HG03108 (cell line): ENCODE measurements around the gene CLDN6.

Experiments
- ATAC-seq: cut with Tn5 transposase; IDR thresholded peaks from one replicate; pipeline ENCODE4 v1.9.1; 2021; ENCODE audit warnings: moderate library complexity; ENCODE audit not compliant: unreplicated experiment

The CLDN6 gene

DNA sequence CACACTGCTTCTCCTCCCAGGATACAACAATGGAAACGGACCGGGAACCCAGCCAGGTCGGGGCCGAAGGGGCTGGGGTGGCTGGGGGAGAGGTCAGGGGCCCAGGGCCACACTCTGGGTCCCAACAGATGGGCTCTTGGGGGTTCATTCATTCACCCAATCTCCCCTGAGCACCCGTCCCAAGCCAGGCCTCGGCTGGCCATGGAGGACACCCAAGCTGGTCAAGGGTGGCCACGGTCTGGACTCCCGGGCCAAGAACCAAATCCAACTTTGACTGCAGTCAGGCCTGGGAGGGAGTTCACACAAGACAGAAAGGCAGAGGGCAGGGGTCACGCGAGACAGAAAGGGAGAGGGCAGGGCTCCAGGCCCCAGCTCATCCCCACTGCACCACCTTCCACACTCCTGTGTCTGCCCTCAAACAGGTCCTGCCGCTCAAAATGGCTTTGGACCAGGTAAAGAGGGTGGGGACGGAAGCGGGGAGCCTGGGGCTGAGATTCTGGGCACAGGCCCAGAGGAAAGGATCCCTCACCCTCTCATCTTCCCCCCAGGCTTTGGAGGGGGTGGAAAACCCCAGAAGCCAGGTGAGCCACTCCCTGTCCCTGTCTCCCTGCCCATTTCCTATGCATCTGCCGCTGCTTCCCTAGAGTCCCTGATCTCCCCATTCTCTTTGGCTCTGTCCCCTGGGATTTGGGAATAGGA lies 25.5 kb downstream of the CLDN6 start:
- no peak for ATAC-seq

DNA sequence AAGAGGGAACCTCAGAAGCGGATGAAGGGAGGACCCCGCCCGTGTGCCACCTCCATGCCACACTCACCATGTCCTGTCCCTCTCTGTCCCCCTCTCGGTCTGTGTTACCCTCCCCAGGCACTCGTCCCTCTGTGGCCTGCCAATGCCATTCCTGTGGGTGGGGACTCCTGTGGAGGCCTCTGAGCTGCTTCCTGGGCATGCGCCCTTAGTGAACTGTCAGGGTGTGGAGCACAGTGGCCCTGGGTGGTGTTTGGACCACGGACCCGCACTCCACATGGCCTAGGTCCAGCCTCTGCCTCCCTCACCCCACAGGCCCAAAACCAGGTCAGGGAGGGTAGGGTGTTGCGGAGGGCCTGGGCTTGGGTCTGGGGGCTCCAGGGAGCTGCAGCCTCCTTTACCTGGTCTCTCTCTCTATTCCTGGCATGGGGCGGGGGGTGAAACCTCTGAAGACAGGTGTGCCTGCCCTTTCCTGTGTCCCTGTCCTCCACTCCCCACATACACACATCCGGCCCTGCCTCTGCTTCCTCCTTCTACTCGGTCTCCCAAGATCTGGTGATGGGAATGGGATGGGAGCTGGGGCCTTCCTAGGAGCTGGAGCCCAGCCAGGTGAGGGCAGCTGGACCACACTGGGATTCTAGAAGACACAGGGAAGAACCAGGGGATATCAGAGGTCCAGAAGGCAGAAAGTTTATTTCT lies 26.3 kb downstream of the CLDN6 start:
- no peak for ATAC-seq

DNA sequence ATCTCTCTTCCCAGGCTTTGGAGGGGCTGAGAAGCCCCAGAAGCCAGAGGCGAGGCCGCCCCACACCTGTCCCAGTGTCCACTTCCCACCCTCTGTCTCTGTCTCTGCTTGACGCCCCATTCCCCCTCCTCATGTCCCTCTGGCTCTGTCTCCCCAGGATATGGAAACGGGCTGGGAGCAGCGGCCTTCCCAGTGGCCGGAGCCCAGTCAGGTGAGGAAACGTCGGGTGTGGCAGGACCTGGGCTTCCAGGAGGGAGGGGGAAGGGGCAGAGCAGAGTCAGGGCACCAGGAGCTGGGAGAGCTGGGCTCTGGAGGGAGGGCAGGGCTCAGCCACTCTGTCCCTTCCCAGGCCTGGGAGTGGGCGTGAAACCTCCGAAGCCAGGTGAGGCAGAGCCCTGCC lies 27.1 kb downstream of the CLDN6 start:
- ATAC-seq, result no peak

DNA sequence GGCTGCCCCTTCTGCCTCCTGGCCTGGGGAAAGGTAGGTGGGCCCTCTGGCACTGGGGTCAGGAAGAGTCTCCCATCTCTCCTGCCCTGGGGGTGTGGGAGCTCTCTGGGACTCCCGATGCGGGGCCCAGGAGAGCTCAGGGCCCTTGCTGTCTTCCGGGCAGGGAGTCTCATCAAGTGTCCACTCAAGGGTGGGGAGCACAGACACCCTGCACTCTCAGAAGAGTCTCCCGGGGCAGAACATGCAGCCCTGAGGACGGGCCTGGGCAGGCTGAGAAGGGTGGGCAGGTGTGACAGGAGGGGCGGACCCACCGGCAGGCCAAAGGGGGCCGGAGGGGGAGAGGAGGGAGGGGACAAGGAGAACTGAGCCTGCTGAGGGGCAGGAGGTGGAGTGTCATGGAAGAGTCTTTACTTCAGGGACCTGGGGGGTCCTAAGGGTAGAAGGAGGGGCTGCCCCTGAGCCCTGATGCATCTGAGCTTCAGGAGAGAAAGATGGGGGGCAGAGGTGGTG lies 29.3 kb downstream of the CLDN6 start:
- ATAC-seq, result no peak

DNA sequence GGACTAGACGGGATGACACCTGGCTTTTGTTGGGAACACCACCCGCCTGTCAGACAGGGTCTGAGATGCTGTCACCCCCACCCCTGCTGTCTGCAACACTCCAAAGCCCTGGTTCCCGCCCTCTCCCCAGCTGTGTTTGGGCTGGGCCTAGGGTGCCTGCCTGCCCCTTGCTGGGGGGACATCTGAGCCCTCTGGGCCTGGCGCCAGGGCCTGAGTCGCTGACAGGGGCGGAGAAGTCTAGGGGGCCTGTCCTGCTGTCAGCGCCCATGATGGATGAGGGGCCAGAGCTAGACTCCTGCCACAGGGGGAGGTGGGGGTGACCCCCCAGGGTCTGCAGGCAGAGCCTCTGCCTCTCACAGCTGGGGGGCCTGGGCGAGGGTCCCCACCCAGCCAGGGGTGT lies 30.1 kb downstream of the CLDN6 start:
- no peak for ATAC-seq

DNA sequence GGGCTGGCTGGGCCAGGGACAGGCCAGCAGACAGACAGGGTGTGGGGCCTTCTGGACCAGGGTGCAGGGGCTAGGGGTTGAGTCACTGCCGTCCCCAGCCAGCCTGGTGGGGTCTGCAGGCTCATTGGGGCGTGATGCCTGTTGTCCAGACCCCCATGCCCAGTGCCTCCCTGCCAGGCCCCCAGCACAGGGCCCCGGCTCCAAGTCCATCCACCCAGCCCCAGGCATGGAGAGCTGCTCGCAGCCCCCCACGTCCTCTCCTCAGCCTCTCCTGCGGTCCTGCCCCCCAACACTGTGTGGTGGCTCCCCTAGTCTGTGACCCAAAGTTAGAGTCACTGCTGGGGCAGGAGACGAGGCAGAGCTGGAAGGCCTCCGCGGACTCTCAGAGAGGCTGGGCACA lies 30.7 kb downstream of the CLDN6 start:
- no peak for ATAC-seq

DNA sequence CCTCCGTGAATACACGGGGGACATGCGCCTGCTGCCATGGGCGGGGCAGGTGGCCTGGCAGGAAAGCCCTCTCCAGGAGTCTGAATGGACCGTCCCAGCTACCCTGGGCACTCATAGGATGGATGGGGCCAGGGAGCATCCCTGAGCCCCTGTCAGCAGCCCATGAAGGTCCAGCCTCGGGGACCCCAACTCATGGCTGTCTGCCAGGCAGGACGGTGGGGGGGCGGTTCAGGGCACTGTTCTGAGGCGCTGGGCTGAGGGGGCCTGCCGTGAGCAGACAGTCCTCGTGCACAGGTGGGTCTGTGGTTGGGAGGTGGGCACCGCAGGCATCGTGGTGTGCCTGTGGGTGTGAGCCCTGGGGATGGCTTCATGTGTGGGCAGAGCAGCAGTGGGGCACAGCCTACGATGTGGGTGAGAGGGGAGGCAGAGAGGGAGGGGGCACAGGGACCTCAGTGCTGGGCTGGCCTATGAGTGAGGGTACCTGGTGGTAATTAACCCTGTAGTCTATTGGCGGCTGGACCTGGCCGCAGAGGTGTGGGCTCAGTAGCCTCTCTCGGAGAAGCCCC lies 31.3 kb downstream of the CLDN6 start:
- ATAC-seq, result no peak

DNA sequence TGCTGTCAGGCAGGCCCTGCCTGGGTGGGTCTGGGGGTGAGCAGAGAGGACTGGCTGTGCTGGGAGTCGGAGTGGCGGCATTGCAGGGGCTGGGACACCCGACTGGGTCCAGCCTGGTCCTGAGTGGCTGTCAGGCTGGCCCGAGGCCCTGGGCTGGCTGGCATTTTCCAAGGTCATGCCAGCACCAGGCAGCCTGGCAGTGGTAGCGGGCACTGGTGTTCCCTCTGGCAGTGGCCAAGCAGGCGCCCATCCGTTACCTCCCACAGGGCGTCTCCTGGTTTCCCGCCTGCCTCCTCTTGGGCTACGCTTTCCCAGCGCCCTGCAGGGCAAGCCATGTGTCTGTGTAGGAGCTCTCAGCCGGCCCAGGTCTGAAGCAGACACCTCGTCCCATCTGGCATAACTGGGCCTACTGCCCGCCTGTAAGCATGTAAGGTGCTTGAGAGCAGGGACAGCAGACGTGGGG lies 32.1 kb downstream of the CLDN6 start:
- ATAC-seq, result no peak

DNA sequence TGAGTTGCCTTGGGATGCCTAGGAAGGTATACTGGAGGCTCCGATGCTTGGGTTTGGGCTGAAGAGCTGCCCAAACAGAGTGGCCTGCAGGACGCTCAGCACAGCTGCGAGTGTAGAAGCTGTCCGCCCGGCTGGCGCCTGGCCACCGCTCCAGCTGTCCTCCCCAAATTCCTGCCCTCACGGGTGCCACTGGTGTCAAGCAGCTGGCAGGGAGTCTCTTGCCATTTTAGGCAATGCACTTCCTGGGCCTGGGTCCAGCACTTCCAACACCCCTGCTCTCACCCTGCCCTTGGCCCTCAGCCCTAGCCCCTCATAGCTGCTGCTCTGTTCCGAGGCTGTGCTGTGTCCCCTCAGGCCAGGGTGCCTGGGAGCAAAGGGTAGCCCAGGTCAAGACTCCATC lies 32.5 kb downstream of the CLDN6 start:
- ATAC-seq, result no peak

DNA sequence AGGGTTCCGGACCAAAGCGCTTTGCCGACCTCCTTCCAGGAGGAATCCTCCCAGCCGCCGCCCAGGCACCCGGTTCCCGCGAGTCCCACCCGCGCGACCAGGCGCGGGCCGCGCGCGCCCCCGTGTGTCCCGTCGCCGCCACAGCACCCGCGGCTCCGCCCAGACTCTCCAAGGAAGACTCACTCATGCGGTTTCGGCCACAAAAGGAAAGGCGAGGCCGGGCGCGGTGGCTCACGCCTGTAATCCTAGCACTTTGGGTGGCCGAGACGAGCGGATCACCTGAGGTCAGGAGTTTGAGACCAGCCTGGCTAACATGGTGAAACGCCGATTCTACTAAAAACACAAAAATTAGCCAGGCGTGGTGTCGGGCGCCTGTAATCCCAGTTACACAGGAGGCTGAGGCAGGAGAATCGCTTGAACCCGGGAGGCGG lies 34.3 kb downstream of the CLDN6 start:
- ATAC-seq, result peak; percentile 36

DNA sequence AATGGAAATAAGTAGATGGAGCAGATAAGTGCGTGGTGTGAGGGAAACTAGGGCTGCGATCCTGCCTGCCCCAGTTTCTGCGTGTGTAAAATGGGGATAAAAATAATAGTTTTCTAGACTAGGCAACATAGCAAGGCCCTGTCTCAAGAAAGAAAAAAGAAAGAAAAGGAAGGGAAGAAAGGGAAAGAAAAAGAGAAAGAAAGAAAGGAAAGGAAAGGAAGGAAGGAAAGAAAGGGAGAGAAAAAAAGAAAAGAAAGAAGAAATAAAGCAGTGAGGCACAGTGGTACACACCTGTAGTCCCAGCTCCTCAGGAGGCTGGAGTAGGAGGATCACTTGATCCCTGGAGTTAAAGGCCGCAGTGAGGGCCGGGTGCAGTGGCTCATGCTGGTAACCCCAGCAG lies 35.6 kb downstream of the CLDN6 start:
- ATAC-seq, result no peak

DNA sequence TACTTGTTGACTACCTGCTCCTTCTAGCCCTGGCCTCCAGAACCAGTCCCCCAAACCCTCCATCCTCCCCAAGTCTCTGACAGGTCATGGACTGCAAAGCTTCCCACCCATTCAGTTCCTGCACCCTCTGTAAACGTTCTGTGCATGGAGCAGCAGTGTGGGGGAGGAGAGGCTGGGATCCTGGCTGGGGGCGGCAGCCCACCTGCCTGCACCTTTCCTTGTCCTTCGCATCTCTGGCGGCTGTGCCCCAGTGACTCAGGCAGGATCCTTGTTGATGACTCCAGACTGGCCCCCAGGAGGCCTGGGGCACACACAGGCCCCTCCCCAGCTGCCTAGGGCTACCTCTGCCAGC lies 36.1 kb downstream of the CLDN6 start:
- ATAC-seq, result no peak

DNA sequence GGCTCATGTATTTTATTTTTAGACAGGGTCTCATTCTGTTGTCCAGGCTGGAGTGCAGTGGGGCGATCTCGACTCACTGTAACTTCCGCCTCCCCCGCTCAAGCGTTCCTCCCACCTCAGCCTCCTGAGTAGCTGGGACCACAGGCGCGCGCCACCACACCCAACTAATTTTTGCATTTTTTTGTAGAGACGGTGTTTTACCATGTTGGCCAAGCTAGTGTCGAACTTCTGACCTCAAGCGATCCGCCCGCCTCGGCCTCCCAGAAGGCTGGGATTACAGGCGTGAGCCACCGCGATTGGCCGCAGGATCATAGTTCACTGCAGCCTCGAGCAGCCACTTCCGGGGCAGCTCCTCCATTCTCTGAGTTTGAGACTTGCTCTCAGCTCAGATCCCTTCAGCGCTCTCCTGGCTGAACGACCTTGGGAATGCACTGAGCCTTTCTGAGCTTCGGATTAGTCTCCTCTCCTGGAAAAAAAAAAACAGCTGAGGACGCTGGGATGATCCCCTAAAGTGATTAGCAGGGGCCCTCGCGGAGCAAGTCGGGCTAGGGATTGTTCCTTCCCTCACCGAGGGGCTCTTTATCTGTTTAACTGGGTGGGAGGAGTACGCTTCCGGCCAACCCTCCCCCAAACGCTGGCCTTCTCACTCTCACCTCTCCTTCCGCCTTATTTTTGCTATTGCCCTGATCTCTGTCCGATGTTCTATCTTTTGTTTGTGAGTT lies 36.6 kb downstream of the CLDN6 start:
- ATAC-seq, result no peak

DNA sequence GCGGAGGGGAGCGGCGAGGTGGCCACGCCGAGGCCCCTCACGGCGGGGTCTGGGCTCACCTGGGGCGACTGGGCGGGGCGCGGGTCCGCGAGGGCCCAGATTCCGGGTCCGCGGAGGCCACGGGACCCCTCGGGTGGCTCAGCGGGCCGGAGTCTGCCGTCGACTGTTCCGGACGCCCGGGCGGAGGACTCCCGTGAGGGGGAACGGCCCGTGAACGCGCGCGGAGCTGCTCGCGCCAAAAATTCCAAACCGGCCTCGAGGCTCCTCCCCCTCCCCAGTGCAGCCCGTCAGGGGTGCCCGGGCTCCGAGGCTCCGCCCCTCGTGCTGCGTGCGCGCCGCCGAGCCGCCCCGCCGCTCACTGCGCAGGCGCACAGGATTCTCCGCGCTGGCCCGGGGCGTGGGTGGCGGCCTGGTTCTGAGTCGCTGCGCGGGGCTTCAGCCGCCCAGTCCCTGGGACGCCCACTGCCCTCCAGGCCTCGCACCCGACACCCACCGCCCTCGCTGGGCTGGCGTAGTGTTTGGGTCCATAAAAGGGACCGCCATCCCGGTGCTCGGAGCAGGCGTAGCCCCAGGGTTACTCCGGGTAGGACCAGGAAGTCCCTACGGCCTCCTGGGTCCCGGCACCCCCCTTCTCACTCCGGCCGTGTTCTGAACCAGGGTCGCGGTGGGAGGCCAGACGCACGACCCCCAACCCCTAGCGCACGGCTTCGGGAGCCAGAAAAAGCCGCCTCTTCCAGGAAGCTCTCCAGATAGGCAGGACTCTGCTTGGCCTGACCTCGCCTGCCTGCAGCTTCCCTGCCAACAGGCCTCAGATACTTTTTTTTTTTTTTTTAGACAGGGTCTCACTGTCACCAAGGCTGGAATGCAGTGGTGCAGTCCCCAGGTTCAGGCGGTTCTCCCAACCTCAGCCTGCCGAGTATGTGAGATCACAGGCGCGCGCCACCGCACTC lies 37.5 kb downstream of the CLDN6 start, which contains the start of gene PKMYT1:
Gene PKMYT1 (minus strand): TSS at position 220 of the 950 bp plus-strand sequence. CDS start 789 bp downstream, outside the sequence.
- peak; percentile 61 for ATAC-seq

DNA sequence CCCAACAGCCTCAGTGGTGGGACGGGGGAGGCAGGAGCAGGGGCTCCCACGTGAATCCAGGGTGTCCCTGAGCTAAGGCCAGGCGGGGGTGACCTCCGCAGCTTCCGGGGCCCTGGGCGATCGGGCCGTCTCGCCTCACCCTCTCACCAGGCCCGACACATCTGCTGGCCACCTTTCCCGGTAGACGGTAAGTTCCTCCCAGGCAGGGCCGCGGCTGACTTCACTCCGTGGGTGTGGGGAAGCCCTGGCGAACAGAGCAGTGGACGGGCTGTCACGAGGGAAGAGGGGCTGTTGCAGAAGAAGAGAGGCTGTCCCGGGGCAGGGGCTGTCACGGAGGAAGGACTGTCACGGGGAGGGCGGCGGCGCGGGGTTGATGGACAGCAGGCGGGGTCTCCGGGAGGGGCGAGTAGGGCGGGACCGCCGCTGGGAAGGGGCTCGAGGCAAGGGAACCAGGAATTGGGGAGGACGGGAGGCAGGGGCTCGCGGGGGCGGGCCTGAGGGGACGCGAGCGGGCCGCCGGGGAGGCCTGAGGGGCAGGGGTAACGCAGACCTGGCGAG lies 38.2 kb downstream of the CLDN6 start:
- no peak for ATAC-seq

DNA sequence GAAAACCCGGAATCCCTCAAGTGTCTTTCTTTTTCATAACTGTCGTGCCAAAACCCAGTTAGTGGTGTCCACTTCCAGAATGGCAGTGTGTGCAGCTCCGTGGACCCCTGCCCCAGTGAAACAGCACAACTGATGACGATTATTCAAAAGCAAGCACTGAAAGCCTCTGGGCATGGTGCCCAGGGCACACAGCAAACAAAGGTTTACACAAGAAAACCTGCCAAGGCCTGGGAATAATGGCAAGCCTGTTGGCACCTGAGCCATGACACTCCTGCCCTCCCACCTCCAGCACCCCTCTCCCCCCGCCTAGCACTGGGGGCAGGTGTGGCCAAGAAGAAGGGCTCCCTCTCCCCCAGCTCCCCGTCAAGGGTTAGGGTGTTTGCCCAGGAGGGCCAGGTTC lies 40.5 kb downstream of the CLDN6 start:
- no peak for ATAC-seq

DNA sequence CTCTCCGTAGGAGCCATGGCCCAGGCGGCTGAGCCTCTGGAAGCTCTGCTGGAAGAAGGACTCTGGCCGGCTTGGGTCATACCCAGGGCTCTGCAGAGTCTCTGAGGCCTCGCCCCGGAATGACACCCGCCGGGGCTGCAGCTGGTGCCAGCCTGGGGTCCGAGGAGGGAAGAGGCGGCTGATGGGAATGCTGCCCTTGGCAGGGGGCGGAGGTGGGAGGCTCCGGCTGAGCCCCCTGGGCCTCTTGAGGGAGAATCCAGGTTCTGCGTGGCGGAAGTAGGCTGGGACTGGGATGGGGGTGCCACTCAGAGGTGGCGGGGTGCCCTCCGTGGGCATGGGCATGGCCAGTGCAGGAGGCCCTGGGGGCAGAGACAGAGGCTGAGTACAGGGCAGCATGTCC lies 41.3 kb downstream of the CLDN6 start:
- no peak for ATAC-seq

DNA sequence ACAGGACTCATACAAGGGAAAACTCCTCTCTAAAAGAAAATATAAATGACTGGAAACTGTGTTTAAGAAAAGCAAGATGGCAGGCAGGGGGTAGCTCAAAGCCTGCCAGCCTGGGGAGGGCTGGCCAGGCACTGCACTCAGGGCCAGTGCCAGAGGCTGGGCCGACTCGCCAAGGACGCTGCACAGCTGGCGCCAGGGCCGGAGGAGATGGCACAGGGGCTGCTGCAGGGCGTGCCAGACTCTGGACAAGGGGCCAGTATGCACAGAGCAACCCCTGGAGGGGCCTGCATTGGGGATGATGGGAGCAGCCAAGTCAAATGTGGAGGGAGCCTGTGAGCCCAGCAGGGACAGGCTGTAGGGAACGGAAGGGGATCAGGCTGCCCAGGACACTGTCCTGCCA lies 41.8 kb downstream of the CLDN6 start:
- no peak for ATAC-seq

DNA sequence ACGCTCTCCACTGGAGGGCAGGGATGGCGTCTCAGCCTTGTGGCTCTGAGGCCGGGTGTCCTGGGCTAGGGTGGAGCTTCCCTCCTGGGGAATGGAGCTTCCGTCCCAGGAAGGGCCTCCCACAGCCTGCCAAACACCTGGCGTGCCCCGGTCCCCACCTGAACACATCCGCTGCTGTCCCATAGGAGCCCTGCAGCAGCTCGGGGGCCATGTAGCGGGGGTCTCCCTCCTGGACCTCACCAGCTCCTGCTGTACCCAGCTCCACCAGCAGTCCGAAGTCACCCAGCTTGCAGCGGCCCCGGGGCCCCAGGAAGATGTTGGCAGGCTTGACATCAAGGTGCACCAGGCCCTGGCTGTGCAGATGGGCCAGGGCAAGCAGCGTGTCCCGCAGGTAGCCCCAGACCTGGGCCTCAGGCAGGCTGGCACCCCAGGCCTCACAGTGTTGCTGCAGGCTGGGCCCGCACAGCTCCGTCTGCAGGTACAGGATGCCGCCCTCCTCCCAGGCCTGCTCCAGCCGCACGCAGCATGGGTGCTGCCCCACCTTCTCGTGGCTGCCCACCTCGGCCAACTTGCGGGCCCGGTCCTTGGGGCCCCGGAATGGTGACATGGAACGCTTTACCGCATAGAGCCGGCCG lies 42.7 kb downstream of the CLDN6 start:
- no peak for ATAC-seq
